Stimulated activated CD8-positive, alpha-beta memory T cell treated with anti-CD3 and anti-CD28 coated beads, Interleukin-4, amount 100 ng/mL, for 24 hours (primary cell): Measurements from ENCODE around the gene ZNF511.

Experiments
- DNase-seq: peaks from one replicate; pipeline ENCODE4 v3.0.0-alpha.2; 2020; ENCODE audit warnings: low read depth

ZNF511 gene

GRCh38 chr10:133274751-133275683, 33.7 kb upstream of the ZNF511 start:
- peak; percentile 78 for DNase-seq

- no peak for DNase-seq
Measured at GRCh38 chr10:133275684-133276092, 33.0 kb upstream of the ZNF511 start.

DNA sequence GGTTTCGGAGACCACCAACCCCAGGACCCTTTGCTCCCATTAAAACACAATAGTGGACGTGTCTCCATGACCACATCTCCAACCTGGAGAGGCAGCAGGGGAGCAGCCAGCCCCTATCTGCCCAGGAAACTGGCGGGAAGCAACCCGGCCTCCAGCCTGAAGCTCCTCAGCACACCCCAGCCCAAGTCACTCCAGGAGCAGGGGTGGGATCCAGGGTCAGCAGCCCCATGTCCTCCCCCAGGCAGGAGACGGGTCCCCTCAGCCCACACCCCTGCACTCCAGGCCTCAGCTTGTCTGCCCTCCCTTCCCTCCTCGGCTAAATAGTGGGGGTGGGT, 32.6 kb upstream of the ZNF511 start:
- DNase-seq: no peak

- peak; percentile 63 for DNase-seq
Measured at GRCh38 chr10:133276435-133277201, 32.1 kb upstream of the ZNF511 start, which contains the start of gene ADAM8. Gene ADAM8 (minus strand): TSS chr10:133276868. CDS start chr10:133276817, 51 bp downstream.

- DNase-seq: no peak
Measured at GRCh38 chr10:133277277-133277992, 31.3 kb upstream of the ZNF511 start.

DNA sequence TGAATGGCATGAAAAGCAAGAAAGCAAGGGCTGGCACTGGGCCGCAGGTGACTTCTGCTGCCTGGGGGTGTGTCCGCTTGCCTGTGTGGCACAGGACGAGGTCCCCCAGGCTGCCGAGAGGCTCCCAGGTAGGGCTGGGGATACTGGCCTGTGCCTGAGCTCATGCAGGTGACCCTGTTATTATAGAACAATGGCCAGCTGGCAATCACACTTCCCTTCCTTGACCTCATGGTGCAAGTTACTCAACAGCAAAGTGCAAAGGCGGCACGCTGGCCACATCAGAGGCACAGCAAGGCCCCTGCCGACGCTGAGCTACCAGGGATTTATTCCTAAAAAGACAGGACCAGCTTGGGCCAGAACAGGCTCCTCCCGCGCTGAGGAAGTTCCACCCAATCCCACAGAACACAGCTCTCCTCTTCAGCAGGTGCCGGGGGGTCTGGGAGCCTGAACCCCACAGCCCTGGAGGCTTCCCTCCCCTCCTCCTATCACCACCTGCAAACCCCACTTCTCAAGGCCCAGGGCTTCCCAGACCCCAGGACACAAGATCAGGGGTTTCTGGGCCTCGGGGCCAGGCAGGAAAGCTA, 30.6 kb upstream of the ZNF511 start:
- no peak for DNase-seq

- DNase-seq: peak; percentile 60
Measured at GRCh38 chr10:133278577-133279265, 30.0 kb upstream of the ZNF511 start.

DNA sequence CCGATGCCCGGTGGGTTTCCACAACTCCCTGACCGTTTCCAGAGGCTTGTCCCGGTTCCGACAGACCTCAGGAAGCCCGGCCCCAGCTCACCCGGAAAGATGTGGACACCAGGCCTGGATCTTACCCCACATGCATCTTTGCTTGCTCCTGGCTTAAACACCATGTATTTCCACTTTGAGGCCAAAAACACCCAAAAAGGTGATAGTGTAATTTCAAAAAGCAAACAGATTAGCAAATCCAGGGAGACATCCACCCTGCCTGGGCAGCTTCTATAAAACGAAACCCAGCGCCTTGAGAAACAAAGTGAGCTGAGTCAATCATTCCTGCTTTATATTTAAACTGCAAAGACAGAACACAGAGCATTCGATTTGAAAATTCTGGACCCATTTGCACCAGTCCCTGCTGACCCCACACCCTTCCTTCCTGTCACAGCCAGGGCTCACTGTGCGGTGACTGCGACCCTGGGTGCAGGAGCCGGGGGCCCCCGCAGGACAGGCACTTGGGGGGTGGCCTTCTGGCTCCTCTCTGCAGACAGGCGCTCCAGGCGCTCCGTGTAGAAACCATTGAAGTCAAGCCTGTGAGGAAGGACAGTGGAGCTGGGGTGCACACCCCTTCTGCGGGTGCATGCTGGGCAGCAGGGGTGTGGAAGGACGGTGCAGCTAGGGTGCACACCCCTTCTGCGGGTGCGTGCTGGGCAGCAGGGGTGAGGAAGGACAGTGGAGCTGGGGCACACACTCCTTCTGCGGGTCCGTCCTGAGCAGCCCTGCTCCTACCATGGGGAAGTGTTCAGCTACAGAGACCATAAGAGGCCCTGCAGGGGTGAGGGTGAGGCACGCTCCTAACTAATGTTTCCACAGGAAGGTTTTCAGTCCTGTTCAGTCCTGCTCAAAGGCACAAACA, 29.1 kb upstream of the ZNF511 start:
- DNase-seq: no peak

DNA sequence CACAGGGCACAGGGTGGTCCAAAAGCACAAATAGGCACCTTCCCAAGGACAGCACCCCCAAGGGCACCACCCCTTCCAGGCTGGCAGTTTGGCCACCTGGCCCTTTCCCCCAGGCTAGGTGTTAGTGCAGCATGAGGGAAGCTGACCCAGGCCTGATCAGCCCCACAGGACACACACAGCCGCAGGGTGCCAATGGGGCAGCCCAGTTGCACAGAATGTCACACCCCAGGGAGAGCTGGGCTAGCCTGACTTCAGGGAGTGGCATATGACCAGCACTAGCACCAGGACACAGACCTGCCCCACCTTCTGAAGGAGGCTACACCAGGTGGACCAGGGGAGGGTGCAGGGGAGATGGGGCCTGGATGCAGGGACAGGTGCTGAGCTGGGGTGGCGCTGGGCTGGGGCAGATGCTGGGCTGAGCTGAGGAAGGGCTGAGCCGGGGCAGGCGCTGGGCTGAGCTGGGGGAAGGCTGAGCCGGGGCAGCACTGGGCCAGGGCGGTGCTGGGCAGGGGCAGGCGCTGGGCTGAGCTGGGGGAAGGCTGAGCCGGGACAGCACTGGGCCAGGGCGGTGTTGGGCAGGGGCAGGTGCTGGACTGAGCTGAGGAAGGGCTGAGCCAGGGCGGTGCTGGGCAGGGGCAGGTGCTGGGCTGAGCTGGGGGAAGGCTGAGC, 28.2 kb upstream of the ZNF511 start:
- DNase-seq: no peak

DNA sequence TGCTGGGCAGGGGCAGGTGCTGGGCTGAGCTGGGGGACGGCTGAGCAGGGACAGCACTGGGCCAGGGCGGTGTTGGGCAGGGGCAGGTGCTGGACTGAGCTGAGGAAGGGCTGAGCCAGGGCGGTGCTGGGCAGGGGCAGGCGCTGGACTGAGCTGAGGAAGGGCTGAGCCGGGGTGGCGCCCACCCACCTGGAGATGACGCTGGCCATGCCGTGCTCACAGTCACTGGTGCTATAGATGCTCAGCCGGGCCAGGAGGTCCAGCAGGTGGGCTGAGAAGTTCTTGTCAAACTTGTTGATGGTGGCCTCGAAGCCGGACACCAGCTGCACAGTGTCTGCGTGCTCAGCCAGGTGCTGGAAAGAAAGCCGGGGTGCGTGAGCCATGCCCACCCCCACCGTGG, 27.6 kb upstream of the ZNF511 start:
- no peak for DNase-seq

- no peak for DNase-seq
Measured at GRCh38 chr10:133281628-133282372, 26.9 kb upstream of the ZNF511 start.

DNA sequence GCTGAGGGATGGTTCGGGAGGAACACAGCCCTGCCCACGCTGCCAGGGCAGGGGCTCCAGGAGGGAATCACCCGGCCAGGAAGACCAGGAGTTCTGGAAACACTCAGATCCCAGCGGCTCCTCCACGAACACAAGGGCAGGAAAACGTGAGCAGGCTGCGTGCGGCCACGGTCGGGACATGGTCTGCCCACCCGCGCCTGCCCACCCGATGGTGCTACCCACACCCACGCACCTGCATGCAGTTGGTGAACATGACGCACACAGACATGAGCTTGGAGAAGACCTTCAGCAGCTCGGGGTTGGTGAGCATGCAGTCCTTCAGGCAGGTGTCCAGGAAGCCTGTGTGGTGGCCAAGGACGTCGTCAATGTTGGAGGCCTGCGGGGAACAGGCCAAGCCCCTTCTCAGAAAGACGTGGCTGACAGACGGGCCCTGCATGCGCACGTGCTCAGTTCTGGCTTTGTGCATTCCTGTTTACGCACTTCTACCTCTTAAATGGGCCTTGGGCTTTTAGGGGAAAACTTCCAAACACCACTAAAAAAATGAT, 25.8 kb upstream of the ZNF511 start:
- DNase-seq: no peak

DNA sequence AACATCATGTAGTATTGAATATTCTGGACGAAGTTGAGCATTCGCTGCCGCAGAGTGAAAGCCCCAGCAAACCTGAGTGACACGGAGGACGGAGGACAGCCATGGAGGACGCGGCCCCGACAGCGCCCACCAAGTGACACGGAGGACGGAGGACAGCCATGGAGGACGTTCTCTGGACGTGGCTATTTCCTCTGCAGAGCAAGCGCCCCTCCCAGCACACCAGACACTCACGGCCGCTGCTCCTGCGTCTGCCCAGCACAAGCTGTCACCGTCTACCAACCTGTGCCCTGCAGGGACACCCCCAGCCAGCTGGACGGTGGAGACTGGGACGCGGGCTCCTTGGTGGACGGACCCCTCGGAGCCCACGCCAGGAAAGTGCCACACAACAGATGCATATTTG, 24.8 kb upstream of the ZNF511 start:
- no peak for DNase-seq

- DNase-seq: no peak
Measured at GRCh38 chr10:133285217-133285616, 23.5 kb upstream of the ZNF511 start.

DNA sequence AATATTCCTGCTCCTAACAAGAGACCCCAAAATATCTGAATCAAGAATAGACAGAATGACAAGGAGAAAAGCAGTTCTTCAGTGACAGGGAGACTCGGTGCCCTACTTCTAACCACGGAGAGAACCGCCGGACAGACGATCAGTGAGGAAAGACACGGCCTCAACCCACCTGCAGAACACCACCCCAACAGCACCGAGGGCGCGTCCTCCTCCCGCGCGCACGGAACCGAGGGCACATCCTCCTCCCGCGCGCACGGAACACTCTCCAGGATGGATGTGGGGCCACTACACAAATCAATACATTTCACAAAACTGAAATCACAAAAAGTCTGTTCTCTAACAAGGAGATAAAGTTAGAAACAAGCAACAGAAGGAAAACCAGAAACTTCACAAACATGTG, 22.3 kb upstream of the ZNF511 start:
- DNase-seq: no peak

GRCh38 chr10:133287832-133288500, 20.7 kb upstream of the ZNF511 start:
- no peak for DNase-seq

GRCh38 chr10:133289761-133290160, 19.0 kb upstream of the ZNF511 start:
- no peak for DNase-seq
